Activated T-helper 2 cell treated with anti-CD3 and anti-CD28 coated beads, Interferon-gamma antibody, Interleukin-2, Interleukin-4, amounts not matched to agents 10 μg/mL and 5 μg/mL and 100 μg/mL, durations not matched to agents 14 hours and 24 hours and 36 hours (primary cell): ENCODE measurements around the gene ASIC2. TPM values are rescaled to one million over a fixed set of nuclear protein-coding genes. Genes with fewer than 3 reads are reported as not detected.

Source experiments
- DNase-seq: peaks from one replicate; pipeline ENCODE4 v3.0.0; 2021; ENCODE audit warnings: low spot score
- H3K27ac Mint-ChIP-seq: one replicate; pipeline ENCODE4 v1.8.0; 2021; ENCODE audit warnings: mixed read lengths
- H3K27me3 Mint-ChIP-seq: one replicate; pipeline ENCODE4 v1.8.0; 2021; ENCODE audit warnings: low read depth, mixed read lengths
- H3K36me3 Mint-ChIP-seq: one replicate; pipeline ENCODE4 v1.8.0; 2021; ENCODE audit warnings: low read depth, mixed read lengths
- H3K4me1 Mint-ChIP-seq: one replicate; pipeline ENCODE4 v1.8.0; 2021; ENCODE audit warnings: low read depth, mixed read lengths
- H3K4me3 Mint-ChIP-seq: one replicate; pipeline ENCODE4 v1.8.0; 2021; ENCODE audit warnings: low read depth, mild to moderate bottlenecking, moderate library complexity, mixed read lengths
- H3K9me3 Mint-ChIP-seq: one replicate; pipeline ENCODE4 v1.8.0; 2021; ENCODE audit warnings: mixed read lengths
- intact Hi-C: fragments of 100-400 bp; cut with micrococcal nuclease; formaldehyde crosslinking; loops from one replicate; pipeline ENCODE4 v1.15.1; 2023
- total RNA-seq: library from RNA; stranded (reverse); gene quantifications from 2 replicates; pipeline ENCODE4 v1.2.3, GENCODE V29; 2022

Gene ASIC2
- total RNA-seq, 1 donor from 2014 or later, result not detected

DNA sequence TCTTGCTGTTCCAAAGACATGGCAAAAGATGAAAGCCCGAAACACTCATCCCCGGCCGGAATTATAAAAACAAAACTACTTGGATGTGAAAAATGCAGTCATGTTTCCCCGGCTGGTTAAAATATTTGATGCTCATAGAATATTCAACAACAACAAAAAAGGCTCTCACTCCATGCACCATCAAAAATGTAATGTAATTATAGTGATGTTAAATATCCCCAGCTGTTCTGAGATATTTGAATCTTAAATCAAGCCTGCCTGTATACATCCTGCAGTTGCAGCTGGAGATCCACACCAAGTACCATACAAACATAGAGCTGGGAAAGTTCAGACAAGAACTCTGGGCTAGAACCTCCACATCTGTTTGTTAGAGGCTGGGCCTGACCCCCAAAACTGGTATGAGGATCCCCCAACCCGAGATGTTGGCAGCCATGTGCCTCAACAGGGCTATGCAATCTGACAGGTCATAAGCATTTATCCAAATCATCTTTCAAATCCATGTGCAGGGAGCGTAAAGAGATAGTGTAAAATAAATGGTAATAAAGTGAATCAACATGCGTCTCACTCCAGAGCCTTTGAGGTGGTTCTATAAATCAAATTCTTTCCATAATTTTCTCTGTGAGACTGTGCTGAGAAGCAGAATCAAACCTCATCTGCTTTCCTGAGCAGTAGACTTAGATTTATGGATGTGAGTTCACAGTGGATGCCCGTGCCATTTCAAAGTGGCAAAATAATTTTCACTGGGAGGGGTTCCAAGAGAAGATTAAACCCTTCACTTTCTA is 12.7 kb downstream of the ASIC2 start:
- intact Hi-C loops, result no loop called here
- H3K4me1 Mint-ChIP-seq, result no peaks in the 10 kb centered on the region
- H3K9me3 Mint-ChIP-seq, result no peaks in the 10 kb centered on the region
- DNase-seq, result no peak
- H3K36me3 Mint-ChIP-seq, result no peaks in the 10 kb centered on the region
- H3K4me3 Mint-ChIP-seq, result no peak overlapping the region
- no peak overlapping the region for H3K27ac Mint-ChIP-seq
- H3K27me3 Mint-ChIP-seq, result peaks cover 5% of the 10 kb centered on the region

DNA sequence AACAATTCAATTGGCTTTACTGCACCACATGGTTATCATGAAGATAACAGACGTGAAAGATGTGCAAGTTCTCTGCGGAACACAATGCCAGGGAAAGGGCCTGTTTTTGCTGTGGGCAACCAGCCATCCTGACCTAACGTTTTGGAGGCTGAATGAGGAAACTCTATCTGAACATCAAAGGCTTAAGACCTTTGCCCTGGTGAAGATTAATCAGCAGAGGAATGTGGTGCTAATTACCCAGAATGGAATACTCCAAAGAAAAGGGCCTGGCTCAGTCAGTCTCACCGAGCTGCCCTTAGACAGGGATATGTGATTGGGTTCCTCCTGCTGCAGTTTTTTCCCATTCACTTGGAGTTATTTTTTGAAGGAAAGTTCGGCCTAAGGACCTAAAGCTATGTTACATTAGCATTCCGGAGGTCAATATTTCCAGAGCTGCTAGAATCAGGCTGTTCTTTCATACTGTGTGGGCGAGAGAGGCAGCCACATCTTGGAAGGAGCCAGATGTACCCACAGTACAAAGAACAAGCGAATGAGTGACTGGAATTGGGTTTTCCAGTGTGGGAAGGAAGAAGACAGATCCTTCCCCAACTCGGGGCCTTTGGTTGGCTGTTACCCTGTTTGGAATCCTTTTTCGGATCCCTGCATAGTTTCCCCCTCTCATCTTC is 15.5 kb downstream of the ASIC2 start:
- intact Hi-C loops, result no loop called here
- Mint-ChIP-seq H3K9me3 (no peaks in the 10 kb centered on the region), H3K4me3 (no peak overlapping the region), H3K27me3 (peaks cover 5% of the 10 kb centered on the region), H3K27ac (no peak overlapping the region), H3K4me1 (no peaks in the 10 kb centered on the region), H3K36me3 (no peaks in the 10 kb centered on the region)
- DNase-seq, result no peak

DNA sequence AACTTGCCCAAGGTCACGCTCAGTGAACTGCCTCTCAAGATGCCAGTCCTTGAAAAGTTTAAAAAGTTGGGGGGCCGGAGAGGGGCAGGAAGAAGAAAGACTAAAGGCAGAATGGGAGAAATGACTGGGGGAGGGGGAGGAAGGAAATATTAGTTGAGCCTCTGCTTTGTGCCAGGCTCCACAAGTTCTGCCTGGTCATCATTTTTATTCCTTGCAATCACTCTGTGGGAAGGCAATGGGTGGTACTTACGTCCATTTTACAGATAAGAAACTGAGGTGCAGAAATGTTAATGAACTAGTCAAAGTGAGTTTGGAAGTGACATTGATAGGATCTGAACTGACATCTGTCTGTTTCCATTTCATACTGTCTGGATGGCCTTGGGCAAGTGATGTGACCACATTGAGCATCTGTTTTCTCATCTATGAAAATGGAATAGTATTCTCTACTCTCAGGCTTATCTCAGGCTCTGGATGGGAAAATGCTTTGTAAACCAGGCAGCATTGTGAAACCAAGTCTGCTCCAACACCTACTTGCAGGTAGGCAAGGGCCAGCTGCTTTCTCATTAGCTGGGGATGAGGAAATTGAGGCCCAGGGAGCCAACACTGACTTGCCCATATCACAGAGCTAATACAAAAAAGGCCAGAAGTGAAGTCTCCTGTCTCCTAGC is 19.2 kb downstream of the ASIC2 start:
- H3K36me3 Mint-ChIP-seq, result no peaks in the 10 kb centered on the region
- H3K27ac Mint-ChIP-seq, result no peak overlapping the region
- H3K27me3 Mint-ChIP-seq, result peaks cover 2% of the 10 kb centered on the region
- no peak overlapping the region for H3K4me3 Mint-ChIP-seq
- intact Hi-C loops, result no loop called here
- no peak for DNase-seq
- no peaks in the 10 kb centered on the region for H3K4me1 Mint-ChIP-seq
- H3K9me3 Mint-ChIP-seq, result no peaks in the 10 kb centered on the region

DNA sequence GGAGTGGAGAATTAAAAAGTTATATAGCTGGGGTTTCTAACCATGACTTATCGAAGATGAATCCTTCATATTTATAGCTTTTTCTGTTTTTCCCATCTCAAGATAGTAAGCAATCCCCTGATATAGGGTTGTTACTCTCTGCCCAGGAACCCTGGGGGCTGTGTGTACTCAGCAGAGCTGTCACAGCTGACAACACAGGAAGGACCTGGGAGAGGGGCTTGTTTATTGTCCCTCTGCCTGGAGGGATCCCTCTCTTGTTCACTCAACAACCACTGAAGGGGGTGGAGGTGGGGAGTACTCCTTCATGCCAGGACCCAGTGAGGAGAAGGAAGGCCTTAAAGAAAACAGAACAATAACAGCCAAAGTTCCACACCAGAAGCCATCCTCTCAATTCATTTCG is 19.8 kb downstream of the ASIC2 start:
- Mint-ChIP-seq H3K4me1 (no peaks in the 10 kb centered on the region), H3K4me3 (no peak overlapping the region), H3K27ac (no peak overlapping the region), H3K27me3 (peaks cover 2% of the 10 kb centered on the region), H3K36me3 (no peaks in the 10 kb centered on the region), H3K9me3 (no peaks in the 10 kb centered on the region)
- DNase-seq, result no peak
- intact Hi-C loops, result no loop called here

DNA sequence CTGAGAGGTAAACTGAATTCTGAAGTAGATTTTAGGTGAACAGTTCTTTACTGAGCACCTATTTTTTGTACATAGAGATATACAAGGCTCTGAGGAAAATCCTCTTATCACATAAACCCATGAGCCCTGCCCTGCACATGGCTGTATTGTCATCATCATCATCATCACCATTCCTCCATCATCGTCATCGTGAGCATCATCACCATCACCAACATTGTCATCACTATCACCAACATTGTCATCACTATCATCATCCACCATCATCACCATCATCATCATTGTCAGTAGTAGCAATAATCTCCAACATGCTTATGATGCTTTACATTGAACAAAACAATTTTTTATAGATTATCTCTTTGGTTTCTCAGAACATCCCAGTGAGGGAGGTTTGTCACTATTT is 20.7 kb downstream of the ASIC2 start:
- DNase-seq, result no peak
- Mint-ChIP-seq H3K4me3 (no peak overlapping the region), H3K9me3 (no peaks in the 10 kb centered on the region), H3K36me3 (no peaks in the 10 kb centered on the region), H3K4me1 (no peaks in the 10 kb centered on the region), H3K27me3 (peaks cover 2% of the 10 kb centered on the region), H3K27ac (no peak overlapping the region)
- intact Hi-C loops, result no loop called here

DNA sequence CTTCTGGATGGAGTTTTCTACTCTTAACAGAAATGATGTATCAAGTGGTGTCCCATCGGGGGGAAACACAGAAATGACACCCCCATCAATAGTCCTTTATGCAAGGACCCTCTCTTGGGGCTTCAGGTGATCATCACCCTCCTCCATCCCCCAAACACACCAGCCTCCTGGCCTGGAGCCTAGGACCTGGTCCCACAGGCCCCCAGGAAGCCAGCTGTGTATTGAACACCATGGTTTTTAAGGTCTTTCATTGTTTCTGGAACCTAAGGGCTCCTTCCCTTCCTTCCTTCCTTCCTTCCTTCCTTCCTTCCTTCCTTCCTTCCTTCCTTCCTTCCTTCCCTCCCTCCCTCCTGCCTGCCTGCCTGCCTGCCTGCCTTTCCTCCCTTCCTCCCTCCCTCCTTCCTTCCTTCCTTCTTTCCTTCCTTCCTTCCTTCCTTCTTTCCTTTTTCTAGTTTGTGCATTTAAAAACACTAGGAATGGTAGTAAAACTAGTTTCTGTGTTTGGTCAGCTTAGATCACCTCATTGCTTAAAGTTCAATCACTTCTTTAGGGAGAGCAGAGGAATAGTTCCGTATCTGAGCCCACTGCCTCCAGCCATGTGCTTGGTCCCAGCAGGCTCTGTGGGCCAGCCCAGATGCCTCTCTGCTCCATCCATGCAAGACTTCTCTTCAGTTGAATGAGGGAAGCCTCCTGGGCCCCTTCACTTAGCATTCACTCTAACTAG is 23.6 kb downstream of the ASIC2 start:
- Mint-ChIP-seq H3K36me3 (no peaks in the 10 kb centered on the region), H3K27me3 (no peaks in the 10 kb centered on the region), H3K27ac (no peak overlapping the region), H3K4me3 (no peak overlapping the region), H3K4me1 (no peaks in the 10 kb centered on the region), H3K9me3 (no peaks in the 10 kb centered on the region)
- intact Hi-C loops, result no loop called here
- no peak for DNase-seq

DNA sequence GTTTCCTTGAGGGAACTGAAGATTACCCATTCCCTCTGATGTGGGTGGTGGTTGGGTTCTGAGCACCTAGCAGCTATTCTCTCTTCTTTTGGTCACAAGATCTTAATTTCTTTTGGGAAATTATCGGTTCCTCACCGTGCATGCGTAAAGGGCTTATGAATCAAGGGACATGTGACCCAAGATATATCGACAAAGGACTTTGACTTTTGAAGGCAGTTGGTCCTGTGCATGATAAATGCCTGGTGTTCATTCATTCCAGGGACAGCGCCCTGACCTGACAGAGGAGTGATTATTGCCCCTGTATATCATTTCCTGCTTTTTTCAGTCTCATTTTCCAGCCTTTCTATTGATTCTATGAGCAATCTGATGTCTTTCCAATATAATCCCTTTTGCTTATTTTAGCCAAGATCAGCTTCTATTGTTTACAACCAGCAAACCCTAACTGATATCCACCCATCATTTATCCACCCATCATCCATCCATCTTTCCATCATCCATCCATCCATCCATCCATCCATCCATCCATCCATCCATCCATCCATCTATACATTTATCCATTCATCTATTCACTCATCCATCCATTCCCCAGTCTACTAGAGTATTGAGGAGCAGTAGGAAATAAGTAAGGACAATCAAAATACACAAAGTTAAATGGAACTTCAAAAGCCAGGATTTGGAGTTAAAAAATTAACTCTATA is 25.1 kb downstream of the ASIC2 start:
- H3K27me3 Mint-ChIP-seq, result no peaks in the 10 kb centered on the region
- no peak overlapping the region for H3K27ac Mint-ChIP-seq
- H3K4me1 Mint-ChIP-seq, result no peaks in the 10 kb centered on the region
- no peak for DNase-seq
- no peak overlapping the region for H3K4me3 Mint-ChIP-seq
- H3K36me3 Mint-ChIP-seq, result no peaks in the 10 kb centered on the region
- intact Hi-C loops, result no loop called here
- no peaks in the 10 kb centered on the region for H3K9me3 Mint-ChIP-seq

DNA sequence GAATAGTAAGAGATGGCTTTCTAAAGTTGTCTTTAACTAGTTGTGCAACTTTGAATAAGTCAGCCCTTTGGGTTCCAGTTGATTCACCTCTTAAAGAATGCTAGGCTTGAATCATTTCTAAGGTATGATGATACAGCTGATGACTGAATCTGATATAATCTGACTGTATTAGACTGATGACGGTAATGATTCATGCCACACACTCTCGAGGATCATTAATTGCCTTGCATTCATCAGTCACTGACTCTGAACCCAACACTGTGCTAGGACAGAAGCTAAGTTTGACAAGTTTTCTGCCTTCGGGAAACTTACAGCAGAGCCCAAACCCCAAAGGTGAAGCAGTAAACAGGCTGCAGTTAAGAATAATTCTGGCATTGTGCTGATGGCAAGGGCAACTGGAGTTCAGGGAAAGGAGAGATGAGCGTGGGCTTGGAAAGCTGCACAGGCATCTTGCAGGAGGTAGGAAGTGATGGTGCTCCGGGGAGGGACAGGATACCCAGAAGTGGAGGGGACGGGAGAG is 25.8 kb downstream of the ASIC2 start:
- DNase-seq, result no peak
- H3K27ac Mint-ChIP-seq, result no peak overlapping the region
- intact Hi-C loops, result no loop called here

DNA sequence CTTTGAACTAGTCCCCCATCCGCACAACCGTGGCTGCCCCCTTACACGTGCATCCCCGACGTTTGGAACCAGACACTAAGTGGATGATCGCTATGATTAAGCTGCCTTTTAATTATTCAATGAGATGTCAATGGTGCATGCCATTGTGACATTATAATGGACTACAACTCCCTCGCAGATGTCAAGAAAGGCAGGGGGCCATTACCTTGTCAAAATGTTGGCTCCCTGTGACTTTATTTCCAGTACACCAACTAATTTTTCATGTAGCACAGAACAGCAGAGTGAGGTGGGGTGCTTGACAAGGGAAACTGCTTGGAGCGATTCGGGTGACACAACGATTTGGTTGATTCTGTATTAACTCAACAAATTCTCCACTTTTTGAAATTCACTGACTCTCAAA is 26.5 kb downstream of the ASIC2 start:
- intact Hi-C loops, result no loop called here
- Mint-ChIP-seq H3K9me3 (no peaks in the 10 kb centered on the region), H3K27me3 (no peaks in the 10 kb centered on the region), H3K4me1 (no peaks in the 10 kb centered on the region), H3K4me3 (no peak overlapping the region), H3K36me3 (no peaks in the 10 kb centered on the region), H3K27ac (no peak overlapping the region)
- DNase-seq, result no peak

More for the DNA sequence above, 25.8 kb downstream of the ASIC2 start:
- Mint-ChIP-seq H3K9me3 (no peaks in the 10 kb centered on the region), H3K4me1 (no peaks in the 10 kb centered on the region), H3K36me3 (no peaks in the 10 kb centered on the region), H3K27me3 (no peaks in the 10 kb centered on the region), H3K4me3 (no peak overlapping the region)

DNA sequence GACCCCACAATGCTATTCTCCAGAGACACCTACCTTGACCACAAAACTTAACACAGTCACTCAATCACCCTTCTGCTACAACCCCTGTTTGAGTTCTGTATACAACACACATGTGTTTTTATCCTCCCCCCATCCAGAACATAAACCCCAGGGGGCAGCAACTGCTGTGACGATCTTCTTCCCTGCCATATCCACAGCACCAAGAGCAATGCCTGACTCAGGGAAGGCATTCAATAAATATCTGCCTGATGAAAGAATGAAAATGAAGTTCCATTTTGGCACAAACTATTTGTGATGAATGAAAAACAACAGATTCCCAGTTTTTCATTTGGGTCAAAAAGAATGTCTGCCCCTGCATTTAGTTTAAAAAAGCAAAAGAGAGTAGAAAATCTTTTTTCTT is 27.0 kb downstream of the ASIC2 start:
- no peak overlapping the region for H3K27ac Mint-ChIP-seq
- no peaks in the 10 kb centered on the region for H3K27me3 Mint-ChIP-seq
- no peaks in the 10 kb centered on the region for H3K9me3 Mint-ChIP-seq
- no peak overlapping the region for H3K4me3 Mint-ChIP-seq
- H3K4me1 Mint-ChIP-seq, result no peaks in the 10 kb centered on the region
- intact Hi-C loops, result no loop called here
- DNase-seq, result no peak
- H3K36me3 Mint-ChIP-seq, result no peaks in the 10 kb centered on the region

DNA sequence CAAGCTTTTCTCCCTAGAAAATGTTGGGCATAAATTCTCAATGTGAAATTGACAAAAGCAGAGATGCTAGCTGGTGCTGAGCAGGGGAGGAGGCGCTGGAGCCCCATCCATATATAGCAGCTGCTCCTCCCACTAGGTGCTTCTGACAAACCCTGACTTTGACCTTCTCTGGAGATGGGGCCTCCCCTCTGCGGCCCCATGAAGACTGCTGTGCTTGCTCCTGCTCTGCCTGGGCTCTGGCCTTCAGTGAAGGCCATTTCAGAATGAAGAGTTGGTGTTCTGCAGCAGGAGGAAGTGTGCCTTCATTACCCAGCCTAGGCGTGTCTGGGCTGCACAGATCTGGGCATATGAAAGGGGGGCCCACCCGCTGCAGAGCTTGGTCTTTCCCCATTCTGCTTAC is 29.7 kb downstream of the ASIC2 start:
- H3K27me3 Mint-ChIP-seq, result no peaks in the 10 kb centered on the region
- no peaks in the 10 kb centered on the region for H3K9me3 Mint-ChIP-seq
- H3K4me1 Mint-ChIP-seq, result no peaks in the 10 kb centered on the region
- H3K27ac Mint-ChIP-seq, result no peak overlapping the region
- H3K36me3 Mint-ChIP-seq, result no peaks in the 10 kb centered on the region
- DNase-seq, result no peak
- intact Hi-C loops, result no loop called here
- H3K4me3 Mint-ChIP-seq, result no peak overlapping the region
